Vagina (tissue), 2 donors: ENCODE results near the gene CCSER1.

Source experiments
- CTCF ChIP-seq, 3 experiments: fragments of 450-650 bp in 2 of 3; fragments of 200-600 bp in 1 of 3; sonication (generic) in 1 of 3; IDR thresholded peaks; one replicate each; pipeline ENCODE4 v1.5.1; 2017 to 2019; ENCODE audit warnings: antibody characterized with exemption in 3 of 3, mild to moderate bottlenecking in 2 of 3, moderate library complexity in 2 of 3
- POLR2A ChIP-seq, 2 donors: fragments of 450-650 bp; IDR thresholded peaks; one replicate each; pipeline ENCODE4 v1.6.1; 2017; ENCODE audit warnings: antibody characterized with exemption in 2 of 2, mild to moderate bottlenecking in 2 of 2, moderate library complexity in 2 of 2
- POLR2AphosphoS5 ChIP-seq, 2 donors: sonication (generic); formaldehyde crosslinking; IDR thresholded peaks; one replicate each; pipeline ENCODE4 v1.9.0; 2017; ENCODE audit warnings: antibody characterized with exemption in 2 of 2, mild to moderate bottlenecking in 2 of 2, low read depth in 1 of 2; ENCODE audit not compliant: insufficient read depth in 1 of 2

- no peak for TF ChIP-seq POLR2AphosphoS5 (IDR thresholded peaks at IDR 0.05; ENCODE audit: insufficient read depth in 1 of 2, low read depth in 1 of 2)
- TF ChIP-seq CTCF (IDR thresholded peaks at IDR 0.05): no peak
- no peak for TF ChIP-seq POLR2A (IDR thresholded peaks at IDR 0.05)
Measured at GRCh38 chr4:90977726-90978125, 850.5 kb downstream of the CCSER1 start.
